ENCODE data around the gene FES. TPM values are rescaled to one million over a fixed set of nuclear protein-coding genes. Genes with fewer than 3 reads are reported as not detected.

FES gene
- total and polyA plus RNA-seq, 2 of the 13 experiments (the other 11 are each of a cell fraction or from before 2014, with no cell fraction given): 4.0 to 9.5 TPM

DNA sequence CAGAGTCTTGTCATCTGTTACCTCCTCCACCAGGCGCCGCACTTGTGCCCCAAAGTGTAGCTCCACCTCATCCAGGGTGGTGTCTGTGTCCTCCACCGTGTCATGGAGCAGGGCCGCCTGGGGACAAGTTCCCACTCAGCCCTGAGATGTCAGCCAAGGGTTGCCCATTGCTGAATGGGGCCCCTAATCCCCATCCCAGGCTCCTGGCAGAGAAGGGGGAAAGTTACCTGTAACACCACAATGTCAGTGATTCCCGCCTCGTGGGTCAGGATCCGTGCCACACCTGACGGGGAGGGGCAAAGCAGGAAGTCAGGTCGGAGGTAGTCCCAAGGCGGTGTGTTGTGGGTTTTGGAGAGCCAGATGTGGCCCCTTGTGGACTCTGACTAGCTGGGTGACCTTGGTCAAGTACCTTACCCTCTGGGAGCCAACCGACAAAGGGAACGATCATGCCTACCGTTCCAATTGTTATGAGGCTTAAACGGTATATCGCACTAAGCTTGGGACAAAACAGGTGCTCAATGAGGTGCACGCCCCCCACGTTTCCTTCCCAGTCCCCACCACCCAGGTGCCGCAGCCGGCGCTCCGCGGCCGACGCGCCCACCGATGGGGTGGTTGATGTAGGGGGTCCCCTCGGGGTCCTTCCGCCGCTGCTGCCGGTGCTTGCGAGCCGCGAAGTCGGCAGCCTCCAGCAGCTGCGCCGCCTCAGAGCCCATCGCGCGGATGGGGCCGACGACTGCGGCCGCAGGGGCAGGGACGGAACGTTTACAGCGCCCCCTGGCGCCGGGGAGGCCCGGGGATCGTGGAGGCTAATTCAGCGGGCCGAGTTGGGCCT, 47.7 kb downstream of the FES start, which contains the start of gene HDDC3 (continued):
- no peak; the same call in 1 of the 2 replicates for TF ChIP-seq ZZZ3 (CRISPR knock-in tag; IDR thresholded peaks at IDR 0.05; ENCODE audit: borderline replicate concordance)
- TF ChIP-seq, protein P1, sequence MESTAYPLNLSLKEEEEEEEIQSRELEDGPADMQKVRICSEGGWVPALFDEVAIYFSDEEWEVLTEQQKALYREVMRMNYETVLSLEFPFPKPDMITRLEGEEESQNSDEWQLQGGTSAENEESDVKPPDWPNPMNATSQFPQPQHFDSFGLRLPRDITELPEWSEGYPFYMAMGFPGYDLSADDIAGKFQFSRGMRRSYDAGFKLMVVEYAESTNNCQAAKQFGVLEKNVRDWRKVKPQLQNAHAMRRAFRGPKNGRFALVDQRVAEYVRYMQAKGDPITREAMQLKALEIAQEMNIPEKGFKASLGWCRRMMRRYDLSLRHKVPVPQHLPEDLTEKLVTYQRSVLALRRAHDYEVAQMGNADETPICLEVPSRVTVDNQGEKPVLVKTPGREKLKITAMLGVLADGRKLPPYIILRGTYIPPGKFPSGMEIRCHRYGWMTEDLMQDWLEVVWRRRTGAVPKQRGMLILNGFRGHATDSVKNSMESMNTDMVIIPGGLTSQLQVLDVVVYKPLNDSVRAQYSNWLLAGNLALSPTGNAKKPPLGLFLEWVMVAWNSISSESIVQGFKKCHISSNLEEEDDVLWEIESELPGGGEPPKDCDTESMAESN (CRISPR knock-in tag; conservative IDR thresholded peaks at IDR 0.05): 0 out of 2 replicates have a peak, but pooled peaks have one; percentile 27
- TF ChIP-seq GABPB1 (CRISPR knock-in tag; IDR thresholded peaks at IDR 0.05): peak; percentile 89
- peak; percentile 94 for TF ChIP-seq ZMYM4 (CRISPR knock-in tag; IDR thresholded peaks at IDR 0.05)
- TF ChIP-seq KAT8 (CRISPR knock-in tag; IDR thresholded peaks at IDR 0.05): peak; percentile 91
- TF ChIP-seq, protein P2, sequence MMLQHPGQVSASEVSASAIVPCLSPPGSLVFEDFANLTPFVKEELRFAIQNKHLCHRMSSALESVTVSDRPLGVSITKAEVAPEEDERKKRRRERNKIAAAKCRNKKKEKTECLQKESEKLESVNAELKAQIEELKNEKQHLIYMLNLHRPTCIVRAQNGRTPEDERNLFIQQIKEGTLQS (CRISPR knock-in tag; IDR thresholded peaks at IDR 0.05): peak; percentile 34
- TF ChIP-seq, protein P3, sequence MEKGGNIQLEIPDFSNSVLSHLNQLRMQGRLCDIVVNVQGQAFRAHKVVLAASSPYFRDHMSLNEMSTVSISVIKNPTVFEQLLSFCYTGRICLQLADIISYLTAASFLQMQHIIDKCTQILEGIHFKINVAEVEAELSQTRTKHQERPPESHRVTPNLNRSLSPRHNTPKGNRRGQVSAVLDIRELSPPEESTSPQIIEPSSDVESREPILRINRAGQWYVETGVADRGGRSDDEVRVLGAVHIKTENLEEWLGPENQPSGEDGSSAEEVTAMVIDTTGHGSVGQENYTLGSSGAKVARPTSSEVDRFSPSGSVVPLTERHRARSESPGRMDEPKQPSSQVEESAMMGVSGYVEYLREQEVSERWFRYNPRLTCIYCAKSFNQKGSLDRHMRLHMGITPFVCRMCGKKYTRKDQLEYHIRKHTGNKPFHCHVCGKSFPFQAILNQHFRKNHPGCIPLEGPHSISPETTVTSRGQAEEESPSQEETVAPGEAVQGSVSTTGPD (CRISPR knock-in tag; IDR thresholded peaks at IDR 0.05): no peak
- TF ChIP-seq SIN3A (IDR thresholded peaks at IDR 0.05; ENCODE audit: borderline replicate concordance, low read depth, low read length): peak; percentile 29; the same call in 1 of the 2 replicates
- TF ChIP-seq, protein P4, sequence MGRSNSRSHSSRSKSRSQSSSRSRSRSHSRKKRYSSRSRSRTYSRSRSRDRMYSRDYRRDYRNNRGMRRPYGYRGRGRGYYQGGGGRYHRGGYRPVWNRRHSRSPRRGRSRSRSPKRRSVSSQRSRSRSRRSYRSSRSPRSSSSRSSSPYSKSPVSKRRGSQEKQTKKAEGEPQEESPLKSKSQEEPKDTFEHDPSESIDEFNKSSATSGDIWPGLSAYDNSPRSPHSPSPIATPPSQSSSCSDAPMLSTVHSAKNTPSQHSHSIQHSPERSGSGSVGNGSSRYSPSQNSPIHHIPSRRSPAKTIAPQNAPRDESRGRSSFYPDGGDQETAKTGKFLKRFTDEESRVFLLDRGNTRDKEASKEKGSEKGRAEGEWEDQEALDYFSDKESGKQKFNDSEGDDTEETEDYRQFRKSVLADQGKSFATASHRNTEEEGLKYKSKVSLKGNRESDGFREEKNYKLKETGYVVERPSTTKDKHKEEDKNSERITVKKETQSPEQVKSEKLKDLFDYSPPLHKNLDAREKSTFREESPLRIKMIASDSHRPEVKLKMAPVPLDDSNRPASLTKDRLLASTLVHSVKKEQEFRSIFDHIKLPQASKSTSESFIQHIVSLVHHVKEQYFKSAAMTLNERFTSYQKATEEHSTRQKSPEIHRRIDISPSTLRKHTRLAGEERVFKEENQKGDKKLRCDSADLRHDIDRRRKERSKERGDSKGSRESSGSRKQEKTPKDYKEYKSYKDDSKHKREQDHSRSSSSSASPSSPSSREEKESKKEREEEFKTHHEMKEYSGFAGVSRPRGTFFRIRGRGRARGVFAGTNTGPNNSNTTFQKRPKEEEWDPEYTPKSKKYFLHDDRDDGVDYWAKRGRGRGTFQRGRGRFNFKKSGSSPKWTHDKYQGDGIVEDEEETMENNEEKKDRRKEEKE (IDR thresholded peaks at IDR 0.05): no peak
- TF ChIP-seq IRX3 (CRISPR knock-in tag; IDR thresholded peaks at IDR 0.05; ENCODE audit: borderline replicate concordance, low read depth): 0 out of 2 replicates have a peak, but pooled peaks have one; percentile 56
- TF ChIP-seq ZNF263 (CRISPR knock-in tag; IDR thresholded peaks at IDR 0.05): peak; percentile 89
- TF ChIP-seq ETV6 (CRISPR knock-in tag; conservative IDR thresholded peaks at IDR 0.05): no peak
- TF ChIP-seq JUND (CRISPR knock-in tag; IDR thresholded peaks at IDR 0.05): no peak
- peak; percentile 95; the same call in 1 of the 2 replicates for TF ChIP-seq MTF2 (CRISPR knock-in tag; IDR thresholded peaks at IDR 0.05; ENCODE audit: borderline replicate concordance)
- TF ChIP-seq, protein P5, sequence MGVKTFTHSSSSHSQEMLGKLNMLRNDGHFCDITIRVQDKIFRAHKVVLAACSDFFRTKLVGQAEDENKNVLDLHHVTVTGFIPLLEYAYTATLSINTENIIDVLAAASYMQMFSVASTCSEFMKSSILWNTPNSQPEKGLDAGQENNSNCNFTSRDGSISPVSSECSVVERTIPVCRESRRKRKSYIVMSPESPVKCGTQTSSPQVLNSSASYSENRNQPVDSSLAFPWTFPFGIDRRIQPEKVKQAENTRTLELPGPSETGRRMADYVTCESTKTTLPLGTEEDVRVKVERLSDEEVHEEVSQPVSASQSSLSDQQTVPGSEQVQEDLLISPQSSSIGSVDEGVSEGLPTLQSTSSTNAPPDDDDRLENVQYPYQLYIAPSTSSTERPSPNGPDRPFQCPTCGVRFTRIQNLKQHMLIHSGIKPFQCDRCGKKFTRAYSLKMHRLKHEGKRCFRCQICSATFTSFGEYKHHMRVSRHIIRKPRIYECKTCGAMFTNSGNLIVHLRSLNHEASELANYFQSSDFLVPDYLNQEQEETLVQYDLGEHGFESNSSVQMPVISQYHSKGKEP (CRISPR knock-in tag; IDR thresholded peaks at IDR 0.05): peak; percentile 51; the same call in 1 of the 2 replicates
- TF ChIP-seq, protein P6, sequence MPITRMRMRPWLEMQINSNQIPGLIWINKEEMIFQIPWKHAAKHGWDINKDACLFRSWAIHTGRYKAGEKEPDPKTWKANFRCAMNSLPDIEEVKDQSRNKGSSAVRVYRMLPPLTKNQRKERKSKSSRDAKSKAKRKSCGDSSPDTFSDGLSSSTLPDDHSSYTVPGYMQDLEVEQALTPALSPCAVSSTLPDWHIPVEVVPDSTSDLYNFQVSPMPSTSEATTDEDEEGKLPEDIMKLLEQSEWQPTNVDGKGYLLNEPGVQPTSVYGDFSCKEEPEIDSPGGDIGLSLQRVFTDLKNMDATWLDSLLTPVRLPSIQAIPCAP (CRISPR knock-in tag; IDR thresholded peaks at IDR 0.05; ENCODE audit: low read depth): no peak
- peak; percentile 90 for TF ChIP-seq NCOA1 (CRISPR knock-in tag; IDR thresholded peaks at IDR 0.05)
- TF ChIP-seq MED13 (CRISPR knock-in tag; IDR thresholded peaks at IDR 0.05): 0 out of 2 replicates have a peak, but pooled peaks have one; percentile 24
- TF ChIP-seq JDP2 (CRISPR knock-in tag; IDR thresholded peaks at IDR 0.05; ENCODE audit: borderline replicate concordance): no peak
- TF ChIP-seq FOXA3 (CRISPR knock-in tag; IDR thresholded peaks at IDR 0.05): peak; percentile 23; the same call in 1 of the 2 replicates

All from HepG2 (cell line).